H9 (cell line): ENCODE measurements around the gene ADAMTS17. TPM values are rescaled to one million over a fixed set of nuclear protein-coding genes. Genes with fewer than 3 reads are reported as not detected.

ENCODE experiments used
- DNase-seq: peaks from one replicate; pipeline ENCODE4 v3.0.0-alpha.2; 2017
- H2AFZ ChIP-seq: one replicate; pipeline ENCODE4 v1.6.1; 2013; ENCODE audit warnings: mild to moderate bottlenecking, low read length, control low read depth, moderate library complexity
- H2AK5ac ChIP-seq: 2 replicates; pipeline ENCODE4 v1.6.1; 2013; ENCODE audit warnings: low read length, control low read depth, mixed read lengths; ENCODE audit not compliant: insufficient read length
- H2BK120ac ChIP-seq: one replicate; pipeline ENCODE4 v1.6.1; 2013; ENCODE audit warnings: low read depth, mild to moderate bottlenecking, low read length, control low read depth, inconsistent platforms; ENCODE audit not compliant: poor library complexity, severe bottlenecking
- H2BK12ac ChIP-seq: 2 replicates; pipeline ENCODE4 v1.6.1; 2013; ENCODE audit warnings: low read length, control low read depth, mixed read lengths, low read depth; ENCODE audit not compliant: insufficient read length
- H2BK15ac ChIP-seq: 2 replicates; pipeline ENCODE4 v1.6.1; 2013; ENCODE audit warnings: low read depth, low read length, control low read depth
- H2BK20ac ChIP-seq: one replicate; pipeline ENCODE4 v1.6.1; 2013; ENCODE audit warnings: low read depth, mild to moderate bottlenecking, low read length, control low read depth, inconsistent platforms; ENCODE audit not compliant: poor library complexity, severe bottlenecking
- H2BK5ac ChIP-seq: 2 replicates; pipeline ENCODE4 v1.6.1; 2013; ENCODE audit warnings: low read length, control low read depth, mixed read lengths; ENCODE audit not compliant: insufficient read length
- H3K14ac ChIP-seq: 2 replicates; pipeline ENCODE4 v1.6.1; 2013; ENCODE audit warnings: low read length, control low read depth; ENCODE audit not compliant: insufficient read depth
- H3K18ac ChIP-seq: 2 replicates; pipeline ENCODE4 v1.6.1; 2013; ENCODE audit warnings: low read depth, mild to moderate bottlenecking, mixed read lengths, low read length, control low read depth; ENCODE audit not compliant: insufficient read length
- H3K23ac ChIP-seq: 2 replicates; pipeline ENCODE4 v1.6.1; 2013; ENCODE audit warnings: low read length, control low read depth, mixed read lengths, low read depth; ENCODE audit not compliant: insufficient read length
- H3K23me2 ChIP-seq: 2 replicates; pipeline ENCODE4 v1.6.1; 2013; ENCODE audit warnings: low read depth, mild to moderate bottlenecking, mixed read lengths, low read length, control low read depth; ENCODE audit not compliant: insufficient read length, poor library complexity, severe bottlenecking
- H3K27ac ChIP-seq: 2 replicates; pipeline ENCODE4 v1.5.1; 2013; ENCODE audit warnings: low read length, control low read depth, mixed read lengths, low read depth; ENCODE audit not compliant: insufficient read length
- H3K27me3 ChIP-seq: 2 replicates; pipeline ENCODE4 v1.6.1; 2013; ENCODE audit warnings: low read length, control low read depth, inconsistent platforms; ENCODE audit not compliant: insufficient read depth
- H3K4ac ChIP-seq: 2 replicates; pipeline ENCODE4 v1.6.1; 2013; ENCODE audit warnings: low read depth, mild to moderate bottlenecking, control low read depth, inconsistent platforms, low read length, moderate library complexity
- H3K4me1 ChIP-seq: 2 replicates; pipeline ENCODE4 v1.6.1; 2013; ENCODE audit warnings: low read length, control low read depth, inconsistent platforms; ENCODE audit not compliant: insufficient read depth
- H3K4me2 ChIP-seq: 2 replicates; pipeline ENCODE4 v1.6.1; 2013; ENCODE audit warnings: low read length, control low read depth, mixed read lengths; ENCODE audit not compliant: insufficient read length, insufficient read depth
- H3K56ac ChIP-seq: 2 replicates; pipeline ENCODE4 v1.6.1; 2013; ENCODE audit warnings: low read depth, mild to moderate bottlenecking, mixed read lengths, low read length, control low read depth; ENCODE audit not compliant: insufficient read length
- H3K79me1 ChIP-seq: 2 replicates; pipeline ENCODE4 v1.6.1; 2013; ENCODE audit warnings: low read depth, mild to moderate bottlenecking, moderate library complexity, low read length, control low read depth, inconsistent platforms; ENCODE audit not compliant: insufficient read depth, poor library complexity, severe bottlenecking
- H3K79me2 ChIP-seq: 2 replicates; pipeline ENCODE4 v1.6.1; 2013; ENCODE audit warnings: low read length, control low read depth, inconsistent platforms; ENCODE audit not compliant: insufficient read depth
- H3K9ac ChIP-seq: 2 replicates; pipeline ENCODE4 v1.6.1; 2013; ENCODE audit warnings: low read length, control low read depth, mixed read lengths; ENCODE audit not compliant: insufficient read length; ENCODE audit errors: extremely low read depth
- H3K9me3 ChIP-seq: one replicate; pipeline ENCODE4 v1.6.1; 2013; ENCODE audit warnings: low read depth, low read length, inconsistent platforms; ENCODE audit not compliant: control insufficient read depth
- H3T11ph ChIP-seq: one replicate; pipeline ENCODE4 v1.6.1; 2013; ENCODE audit warnings: mild to moderate bottlenecking, low read length, control low read depth, inconsistent platforms
- H4K20me1 ChIP-seq: one replicate; pipeline ENCODE4 v1.6.1; 2013; ENCODE audit not compliant: control insufficient read depth, insufficient read length, insufficient read depth
- H4K5ac ChIP-seq: 2 replicates; pipeline ENCODE4 v1.6.1; 2013; ENCODE audit warnings: low read depth, mild to moderate bottlenecking, mixed read lengths, low read length, control low read depth; ENCODE audit not compliant: insufficient read length
- H4K8ac ChIP-seq: replicated peaks from 2 replicates; pipeline ENCODE4 v1.6.1; 2013; ENCODE audit warnings: low read length, control low read depth, mixed read lengths, low read depth; ENCODE audit not compliant: insufficient read length
- H4K91ac ChIP-seq: 2 replicates; pipeline ENCODE4 v1.6.1; 2013; ENCODE audit warnings: low read depth, mild to moderate bottlenecking, moderate library complexity, mixed read lengths, low read length, control low read depth; ENCODE audit not compliant: insufficient read length
- H3K27ac Mint-ChIP-seq, 3 experiments: 2 replicates in 2 of 3; 3 replicates in 1 of 3; pipeline ENCODE4 v1.8.0; 2020 to 2021; ENCODE audit warnings: mixed read lengths in 3 of 3, mild to moderate bottlenecking in 1 of 3, moderate library complexity in 1 of 3
- H3K27me3 Mint-ChIP-seq: 2 replicates; pipeline ENCODE4 v1.8.0; 2021; ENCODE audit warnings: low read depth, mild to moderate bottlenecking, moderate library complexity, mixed read lengths
- H3K36me3 Mint-ChIP-seq, 3 experiments: 2 replicates in 2 of 3; 3 replicates in 1 of 3; pipeline ENCODE4 v1.8.0; 2020 to 2021; ENCODE audit warnings: low read depth in 3 of 3, mixed read lengths in 3 of 3; ENCODE audit not compliant: insufficient read depth in 1 of 3
- H3K4me1 Mint-ChIP-seq, 2 experiments: 2 replicates each; pipeline ENCODE4 v1.8.0; 2020; ENCODE audit warnings: mixed read lengths in 2 of 2
- H3K4me3 Mint-ChIP-seq, 2 experiments: 2 replicates in 1 of 2; 3 replicates in 1 of 2; pipeline ENCODE4 v1.8.0; 2020 to 2021; ENCODE audit warnings: mild to moderate bottlenecking in 2 of 2, mixed read lengths in 2 of 2, moderate library complexity in 1 of 2
- H3K9me3 Mint-ChIP-seq, 2 experiments: 2 replicates in 1 of 2; 3 replicates in 1 of 2; pipeline ENCODE4 v1.8.0; 2020; ENCODE audit warnings: mild to moderate bottlenecking in 2 of 2, mixed read lengths in 2 of 2, moderate library complexity in 1 of 2
- CTCF ChIP-seq: fragments of 200-600 bp; sonication (generic); conservative IDR thresholded peaks from 3 replicates; pipeline ENCODE4 v1.8.0; 2021; ENCODE audit warnings: antibody characterized with exemption, mild to moderate bottlenecking
- WGBS: extraction: QIAGEN DNeasy Blood & Tissue Kit; methylation state at CpG from one replicate; pipeline ENCODE4 v1.1.7; 2013; ENCODE audit warnings: missing lambda C conversion rate, low lambda C conversion rate, mixed read lengths; ENCODE audit not compliant: insufficient read length; ENCODE audit errors: extremely low coverage; 5-methylcytosine and 5-hydroxymethylcytosine counted together
- total RNA-seq: library from RNA; stranded (reverse); gene quantifications from 2 replicates; pipeline ENCODE4 v1.2.1, GENCODE V29; 2021

Gene ADAMTS17
- total RNA-seq, 1 experiment from 2014 or later, result 2.9 TPM

GRCh38 chr15:100005715-100006114 lies 336.1 kb downstream of the ADAMTS17 start:
- H4K20me1 ChIP-seq, result no peaks in the 10 kb centered on the region
- H3K4me2 ChIP-seq, result no peak overlapping the region
- H2AK5ac ChIP-seq, result no peak overlapping the region
- H2BK5ac ChIP-seq, result no peak overlapping the region
- no peak overlapping the region for H3K9ac ChIP-seq
- H2BK120ac ChIP-seq, result no peak overlapping the region
- H3K27ac ChIP-seq, result no peak overlapping the region
- no peaks in the 10 kb centered on the region for H3K23me2 ChIP-seq
- H3K23ac ChIP-seq, result no peak overlapping the region
- no peak overlapping the region for H3K14ac ChIP-seq
- peaks cover 3% of the 10 kb centered on the region for H3K27me3 Mint-ChIP-seq
- H4K5ac ChIP-seq, result no peak overlapping the region
- no peak overlapping the region for H4K91ac ChIP-seq
- no peak overlapping the region for H2BK12ac ChIP-seq
- no peak for DNase-seq
- H3K4me3 Mint-ChIP-seq, result no peak overlapping the region
- no peak overlapping the region; a peak in 1 of 7 replicates for H3K27ac Mint-ChIP-seq
- no peaks in the 10 kb centered on the region for H3K9me3 ChIP-seq
- no peak overlapping the region for H3K56ac ChIP-seq
- no peaks in the 10 kb centered on the region for H3K4me1 ChIP-seq
- H4K8ac ChIP-seq, result no peak overlapping the region
- no peaks in the 10 kb centered on the region for H3K36me3 Mint-ChIP-seq
- H2AFZ ChIP-seq, result no peak overlapping the region
- peaks cover 12 to 16% of the 10 kb centered on the region in 2 experiments for H3K4me1 Mint-ChIP-seq
- no peaks in the 10 kb centered on the region for H3K79me2 ChIP-seq
- no peak overlapping the region for H3T11ph ChIP-seq
- no peaks in the 10 kb centered on the region for H3K9me3 Mint-ChIP-seq
- TF ChIP-seq CTCF, result no peak
- H2BK15ac ChIP-seq, result no peak overlapping the region
- no peak overlapping the region for H3K18ac ChIP-seq
- H3K79me1 ChIP-seq, result no peaks in the 10 kb centered on the region
- no peaks in the 10 kb centered on the region for H3K27me3 ChIP-seq
- WGBS, result no CpG with 5 or more reads among the region's 5 CpGs
- no peak overlapping the region for H2BK20ac ChIP-seq
- H3K4ac ChIP-seq, result no peak overlapping the region
